Airway epithelial cell (primary cell): ENCODE results near the gene C3orf85. TPM values are rescaled to one million over a fixed set of nuclear protein-coding genes. Genes with fewer than 3 reads are reported as not detected.

Source experiments
- total RNA-seq: library from RNA; depleted of rRNA; stranded (reverse); fragments of >200 nt; gene quantifications from 2 replicates; pipeline ENCODE4 v1.2.3, GENCODE V29; 2015

The C3orf85 gene
- total RNA-seq = not detected in 2 replicates

GRCh38 chr3:109136523-109136922, at the start of gene C3orf85:
Gene C3orf85 (plus strand): TSS chr3:109136719. CDS start chr3:109136848, 129 bp downstream.

GRCh38 chr3:109117939-109118338, 18.6 kb upstream of the C3orf85 start, which contains the start of gene MORC1:
Gene MORC1 (minus strand): TSS chr3:109118134. CDS start chr3:109118059, 75 bp downstream.

Other genes starting within 250 kb of the C3orf85 start
- gene GUCA1C, start 182.8 kb upstream of the C3orf85 start, total RNA-seq = not detected in 2 replicates
- not detected in 2 replicates for gene MORC1, start 18.6 kb upstream of the C3orf85 start, total RNA-seq
- not detected in 2 replicates for gene DPPA2, start 179.8 kb downstream of the C3orf85 start, total RNA-seq
- gene DPPA4, start 200.8 kb downstream of the C3orf85 start, total RNA-seq = not detected in 2 replicates